LNCaP clone FGC (cell line): ENCODE results near the gene KCTD12.
A peak's percentile ranks its signal among the peaks of the same experiment; 100 is the strongest.
"Not testable (repeated sequence)": the region's sequence is repeated elsewhere in the genome, so short reads cannot be mapped to it uniquely, and the experiment has no call there.

Source experiments
- DNase-seq: peaks from one replicate; pipeline ENCODE4 v3.0.0-alpha.2; 2011; ENCODE audit warnings: low read depth
- H3K4me3 ChIP-seq: 2 replicates; pipeline ENCODE4 v1.5.1; 2011; ENCODE audit warnings: mild to moderate bottlenecking, low read depth, low read length, control low read depth
- CTCF ChIP-seq: IDR thresholded peaks from 2 replicates; pipeline ENCODE4 v1.5.1; 2012; ENCODE audit warnings: mild to moderate bottlenecking; ENCODE audit not compliant: control insufficient read depth, insufficient read depth; ENCODE audit errors: extremely low read depth

KCTD12 gene

DNA sequence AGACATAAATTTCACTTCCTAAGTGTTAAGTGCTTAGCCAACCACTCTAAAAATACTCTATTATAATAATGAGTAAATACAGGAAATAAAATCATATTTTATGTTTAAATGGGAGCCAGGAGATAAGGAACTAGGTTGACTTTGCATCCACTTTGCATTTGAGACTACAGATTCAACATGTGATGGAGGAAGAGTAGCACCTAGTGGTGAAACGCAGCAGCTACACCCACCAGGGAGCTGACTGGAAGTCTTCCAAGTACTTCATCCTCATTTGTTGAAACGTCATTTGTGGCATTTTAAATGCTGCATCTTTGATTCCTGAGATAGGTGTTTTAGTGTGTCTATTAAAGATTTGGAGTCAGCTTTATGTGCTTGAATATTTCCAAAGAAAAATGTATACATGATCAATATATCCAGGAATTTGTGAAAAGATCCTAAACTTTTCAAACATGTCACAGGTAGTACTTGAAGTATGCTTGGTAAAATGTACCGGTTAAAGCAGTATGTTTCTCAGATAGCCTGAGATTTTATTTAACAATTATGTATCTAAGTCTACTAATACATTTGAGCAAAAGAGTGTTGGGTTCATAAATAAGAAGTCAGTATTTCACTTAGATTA is 17.4 kb upstream of the KCTD12 start:
- peak; percentile 55 for DNase-seq
- peak; percentile 98 for TF ChIP-seq CTCF

DNA sequence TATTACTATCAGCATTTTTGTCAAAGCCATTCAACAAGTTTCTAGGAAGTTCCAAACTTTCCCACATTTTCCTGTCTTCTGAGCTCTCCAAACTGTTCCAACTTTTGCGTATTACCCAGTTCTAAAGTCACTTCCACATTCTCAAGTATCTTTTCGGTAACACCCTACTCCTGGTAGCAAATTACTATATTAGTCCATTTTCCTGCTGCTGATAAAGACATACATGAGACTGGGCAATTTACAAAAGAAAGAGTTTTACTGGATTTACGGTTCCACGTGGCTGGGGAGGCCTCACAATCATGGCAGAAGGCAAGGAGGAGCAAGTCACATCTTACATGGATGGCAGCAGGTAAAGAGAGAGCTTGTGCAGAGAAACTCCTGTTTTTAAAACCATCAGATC is 12.9 kb upstream of the KCTD12 start:
- not testable (repeated sequence) for H3K4me3 ChIP-seq, DNase-seq

More for the DNA sequence above, 17.4 kb upstream of the KCTD12 start:
- no peak overlapping the region for H3K4me3 ChIP-seq

GRCh38 chr13:76897171-76897570 is 11.0 kb upstream of the KCTD12 start:
- H3K4me3 ChIP-seq, DNase-seq: not testable (repeated sequence)

GRCh38 chr13:76894401-76895110 is 8.4 kb upstream of the KCTD12 start:
- no peak for TF ChIP-seq CTCF
- no peak for DNase-seq
- H3K4me3 ChIP-seq, result no peak overlapping the region

GRCh38 chr13:76892488-76892887 is 6.3 kb upstream of the KCTD12 start:
- TF ChIP-seq CTCF, result no peak
- no peak overlapping the region for H3K4me3 ChIP-seq
- DNase-seq, result no peak

GRCh38 chr13:76890021-76890420 is 3.8 kb upstream of the KCTD12 start:
- H3K4me3 ChIP-seq, result no peak overlapping the region
- no peak for DNase-seq
- no peak for TF ChIP-seq CTCF

GRCh38 chr13:76889254-76889653 is 3.0 kb upstream of the KCTD12 start:
- DNase-seq, result no peak
- TF ChIP-seq CTCF, result no peak

DNA sequence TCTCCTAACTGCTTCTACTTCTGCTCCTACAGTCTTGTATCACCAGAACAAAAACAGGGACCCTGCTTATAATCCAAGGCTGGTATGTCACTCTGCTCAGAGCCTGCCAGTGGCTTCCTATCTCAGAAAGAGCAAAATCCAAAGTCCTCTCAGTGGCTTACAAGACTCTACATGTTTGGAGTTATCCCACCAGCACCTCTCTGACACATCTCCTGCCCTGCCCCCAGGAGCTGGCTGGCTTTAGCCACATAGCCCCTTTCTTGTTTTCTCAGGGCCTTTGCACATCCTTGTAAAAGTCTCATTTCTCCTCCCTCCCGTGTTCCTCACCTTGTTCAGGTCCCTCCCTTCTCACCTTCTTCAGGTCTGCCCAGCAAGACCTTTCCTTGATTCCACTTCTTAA is 2.2 kb upstream of the KCTD12 start:
- no peak for TF ChIP-seq CTCF
- no peak overlapping the region for H3K4me3 ChIP-seq
- DNase-seq, result no peak

More at GRCh38 chr13:76889254-76889653, 3.0 kb upstream of the KCTD12 start:
- H3K4me3 ChIP-seq, result no peak overlapping the region
